Activated T-cell treated with anti-CD3 and anti-CD28 coated beads for 4 hours (primary cell): ENCODE data around the gene MAPKBP1.
"Not testable (repeated sequence)": the region's sequence is repeated elsewhere in the genome, so short reads cannot be mapped to it uniquely, and the experiment has no call there.

Experiments used
- DNase-seq: peaks from one replicate; pipeline ENCODE4 v3.0.0-alpha.2; 2020

Gene MAPKBP1

DNA sequence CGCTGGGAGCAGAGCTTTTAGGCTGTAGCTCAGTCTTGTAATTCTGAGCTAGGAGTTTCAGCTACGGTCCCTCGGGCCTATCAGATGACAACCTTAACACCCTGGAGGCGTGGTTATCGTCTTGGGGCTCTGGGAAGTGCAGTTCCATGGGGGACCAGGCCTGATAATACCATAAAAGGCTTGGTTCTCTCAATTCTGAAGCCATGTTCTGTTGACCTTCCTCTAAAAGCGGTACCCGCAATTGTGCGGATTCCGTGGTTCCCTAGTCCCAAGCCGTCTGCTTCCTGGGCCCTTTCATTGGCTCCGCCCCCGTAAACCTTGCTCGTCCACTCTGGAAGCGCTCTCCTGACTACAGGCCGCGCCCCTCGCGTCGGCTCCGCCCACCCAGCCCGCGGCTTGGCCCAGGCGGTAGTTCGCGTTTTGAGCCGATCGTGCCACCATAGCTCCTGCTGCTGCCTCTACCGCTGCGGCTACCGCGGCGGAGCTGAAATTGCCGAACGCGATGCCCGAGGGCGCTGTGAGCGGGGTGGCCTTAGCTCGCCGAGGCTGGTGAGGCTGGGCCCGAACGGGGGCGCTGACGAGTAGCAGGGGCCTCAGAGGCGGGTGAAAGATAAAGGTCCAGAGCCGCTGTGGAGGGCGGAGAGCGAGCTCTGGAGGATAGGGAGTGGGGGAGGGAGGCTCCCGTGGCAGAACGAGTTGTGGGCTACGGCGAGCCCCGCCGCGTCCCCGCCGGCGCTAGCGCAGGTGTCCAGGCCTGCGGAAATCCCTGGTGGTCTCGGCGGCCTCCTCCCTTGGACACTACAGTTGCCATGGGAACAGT, at the start of gene MAPKBP1:
Gene MAPKBP1 (plus strand): TSS at position 423 of the 820 bp plus-strand sequence. CDS start 792 bp downstream, outside the sequence.
- peak; percentile 91 for DNase-seq

DNA sequence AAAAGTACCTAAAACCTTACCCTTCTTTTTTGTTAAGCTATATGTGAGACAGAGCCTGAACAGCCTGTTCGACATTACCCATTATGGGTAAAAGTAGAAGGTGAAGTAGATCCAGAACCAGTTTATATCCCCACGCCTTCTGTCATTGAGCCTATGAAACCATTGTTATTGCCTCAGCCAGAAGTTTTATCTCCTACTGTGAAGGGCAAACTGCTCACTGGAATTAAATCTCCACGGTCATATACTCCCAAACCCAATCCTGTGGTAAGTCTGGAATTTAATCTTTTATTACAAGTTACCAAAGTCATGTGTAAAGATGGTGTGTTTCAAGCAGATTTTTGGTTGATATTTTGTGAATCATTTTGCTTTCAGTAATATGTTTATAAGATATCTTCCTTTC, 47.1 kb upstream of the MAPKBP1 start:
- no peak for DNase-seq

GRCh38 chr15:41728061-41728460, 46.2 kb upstream of the MAPKBP1 start:
- DNase-seq: not testable (repeated sequence)

DNA sequence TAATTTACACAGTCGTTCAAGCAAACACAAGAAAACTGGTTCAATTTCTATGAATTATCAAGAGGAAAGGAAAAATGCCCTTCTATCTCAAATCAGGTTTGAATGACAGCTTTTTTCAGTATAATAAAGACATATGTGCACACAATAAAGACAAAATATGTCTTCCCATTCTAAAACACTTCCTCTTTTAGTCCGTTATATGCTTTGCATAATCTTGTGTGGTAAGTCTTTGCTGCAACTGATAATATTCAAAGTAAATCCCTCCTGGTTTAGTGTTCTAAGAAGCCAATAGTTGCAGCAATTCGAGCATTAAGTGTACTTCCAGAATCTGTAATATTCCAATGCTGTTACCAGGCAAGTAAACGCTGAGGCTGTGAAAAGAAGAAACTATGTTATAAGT, 43.7 kb upstream of the MAPKBP1 start:
- DNase-seq: no peak

DNA sequence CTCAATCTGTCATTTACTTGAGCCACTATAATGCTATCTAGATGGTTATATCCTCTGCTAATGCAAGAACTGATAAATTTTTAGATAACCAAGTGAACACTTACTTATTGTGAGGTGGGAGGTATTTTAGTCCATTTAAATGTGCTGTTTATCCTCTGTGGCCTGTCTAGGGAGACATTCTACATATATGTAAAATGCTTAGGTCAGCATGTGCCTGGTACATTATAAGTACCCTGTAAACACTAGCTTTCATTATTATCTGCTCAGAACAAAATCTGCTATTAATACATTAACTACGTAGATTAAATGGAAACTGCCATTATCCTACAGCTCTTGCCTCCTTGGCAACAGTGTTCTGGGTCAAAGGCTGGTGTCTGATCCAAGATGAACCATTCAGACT, 41.8 kb upstream of the MAPKBP1 start:
- DNase-seq: no peak

DNA sequence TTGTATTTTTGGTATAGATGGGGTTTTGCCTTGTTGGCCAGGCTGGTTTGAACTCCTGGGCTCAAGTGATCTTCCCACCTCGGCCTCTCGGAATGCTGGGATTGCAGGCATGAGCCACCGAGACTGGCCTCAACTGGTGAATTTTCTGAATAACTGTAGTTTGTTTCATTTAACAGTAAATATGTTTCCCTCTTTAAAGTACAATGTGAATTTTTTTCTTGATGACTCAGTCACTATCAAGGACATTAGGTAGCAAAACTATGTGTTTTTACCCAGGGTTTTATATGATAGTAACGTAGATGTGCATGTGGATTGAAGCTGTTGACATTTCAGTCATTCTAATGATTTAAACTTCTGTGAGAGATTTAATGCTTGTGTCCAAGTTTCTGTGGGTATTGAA, 40.2 kb upstream of the MAPKBP1 start:
- DNase-seq: no peak

- DNase-seq: no peak
Observed at GRCh38 chr15:41735046-41735445, 39.2 kb upstream of the MAPKBP1 start.

- DNase-seq: not testable (repeated sequence)
Observed at GRCh38 chr15:41735492-41735891, 38.8 kb upstream of the MAPKBP1 start.

DNA sequence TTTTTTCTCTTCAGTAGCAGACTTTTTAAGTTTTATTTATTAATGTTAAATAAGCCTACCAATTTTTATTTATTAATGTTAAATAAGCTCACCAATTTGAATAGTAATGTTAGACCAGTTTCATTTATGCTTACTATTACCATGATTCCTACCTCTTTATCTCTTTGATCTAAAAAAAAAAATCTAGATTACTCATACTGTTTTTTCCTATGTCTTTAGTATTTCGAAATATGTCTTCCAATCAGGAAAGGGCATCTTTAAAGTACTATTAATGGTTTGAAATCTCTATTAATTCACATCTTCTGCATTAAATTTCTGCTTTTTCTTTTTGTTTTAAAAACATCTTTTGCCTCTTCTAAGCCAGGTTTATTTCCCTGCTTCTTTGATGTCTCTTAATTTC, 27.5 kb upstream of the MAPKBP1 start:
- no peak for DNase-seq

DNA sequence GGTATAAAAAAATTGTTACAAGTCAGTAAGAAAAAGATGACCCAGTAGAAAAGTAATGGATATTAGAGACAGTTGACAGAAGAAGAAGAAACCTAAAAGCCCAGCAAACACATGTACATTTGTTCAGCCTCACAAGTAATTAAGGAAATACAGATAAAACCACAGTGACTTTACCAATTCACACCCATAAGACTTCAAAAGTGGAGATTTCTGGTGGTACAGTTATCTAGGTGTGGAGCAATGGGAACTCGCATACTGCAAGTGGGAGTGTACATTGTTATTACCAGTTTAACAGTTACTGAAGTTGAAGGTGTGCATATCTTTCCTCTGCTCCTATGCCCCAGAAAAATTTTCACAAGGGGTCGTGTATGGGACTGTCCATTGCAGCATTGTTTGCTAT, 18.1 kb upstream of the MAPKBP1 start:
- DNase-seq: no peak

- DNase-seq: peak; percentile 39
Observed at GRCh38 chr15:41772720-41773331, 1.5 kb upstream of the MAPKBP1 start.

- no peak for DNase-seq
Observed at GRCh38 chr15:41773332-41773728, 954 bp upstream of the MAPKBP1 start.

DNA sequence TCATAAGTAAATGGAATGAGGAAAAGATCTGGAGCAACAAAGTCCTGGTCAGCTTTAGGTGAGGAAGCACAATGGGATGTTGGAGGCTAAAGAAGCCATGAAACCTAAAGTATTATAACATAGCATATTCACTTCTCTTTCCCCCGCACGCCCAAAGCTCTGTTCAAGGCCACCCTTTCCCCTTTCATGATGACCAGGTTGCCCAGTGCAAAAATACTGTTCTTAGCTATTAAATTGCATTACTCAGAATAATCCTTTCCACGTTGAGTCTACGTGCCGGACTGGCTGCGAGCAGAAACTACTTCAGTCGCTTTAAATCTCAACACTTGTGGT, 589 bp upstream of the MAPKBP1 start:
- DNase-seq: no peak

GRCh38 chr15:41774882-41775417, 666 bp downstream of the MAPKBP1 start:
- DNase-seq: no peak

DNA sequence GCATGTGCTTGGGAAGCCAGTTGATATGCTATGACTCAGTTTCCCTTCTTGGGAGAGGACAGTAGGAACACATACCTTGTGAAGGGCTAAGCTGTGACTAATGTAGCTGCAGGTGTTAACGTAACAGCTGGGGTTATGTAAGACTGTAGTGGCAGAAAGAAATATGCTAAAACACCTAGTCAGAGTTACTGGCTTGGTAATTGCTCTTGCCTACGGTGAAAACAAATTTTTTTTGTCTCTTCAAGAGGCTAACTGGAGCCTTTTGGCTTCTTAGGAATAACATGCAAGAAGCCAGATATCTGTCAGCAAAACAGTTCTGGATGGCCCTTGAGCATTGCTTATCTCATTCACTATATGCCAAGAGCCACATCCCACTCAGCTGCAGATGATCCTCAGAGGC, 1.4 kb downstream of the MAPKBP1 start:
- no peak for DNase-seq

DNA sequence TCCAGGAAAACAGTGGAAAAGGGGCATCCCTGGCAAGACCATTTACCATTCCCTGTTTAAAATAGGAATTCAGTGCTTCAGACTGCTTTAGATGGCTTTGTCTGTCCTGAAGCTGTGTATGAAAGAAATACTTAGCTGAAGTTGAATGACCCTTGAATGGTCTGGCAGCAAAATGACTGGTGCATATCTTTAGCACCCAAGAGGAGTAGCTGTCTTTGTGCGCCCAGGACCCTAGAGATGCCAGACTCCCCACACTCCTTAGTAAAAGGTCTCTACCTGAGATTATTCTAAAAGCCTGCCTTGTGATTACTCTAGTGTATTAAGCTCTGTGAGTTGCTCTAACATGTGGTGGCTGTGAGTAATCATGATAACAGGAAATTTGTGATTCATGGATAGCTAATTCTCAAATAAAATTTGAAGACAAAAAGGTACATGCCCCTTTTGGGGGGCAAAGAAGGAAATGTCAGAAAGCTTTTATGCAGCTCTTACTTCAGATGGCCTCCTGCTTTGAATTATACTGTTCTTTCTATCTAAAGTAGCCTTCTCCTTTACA, 3.2 kb downstream of the MAPKBP1 start:
- no peak for DNase-seq

DNA sequence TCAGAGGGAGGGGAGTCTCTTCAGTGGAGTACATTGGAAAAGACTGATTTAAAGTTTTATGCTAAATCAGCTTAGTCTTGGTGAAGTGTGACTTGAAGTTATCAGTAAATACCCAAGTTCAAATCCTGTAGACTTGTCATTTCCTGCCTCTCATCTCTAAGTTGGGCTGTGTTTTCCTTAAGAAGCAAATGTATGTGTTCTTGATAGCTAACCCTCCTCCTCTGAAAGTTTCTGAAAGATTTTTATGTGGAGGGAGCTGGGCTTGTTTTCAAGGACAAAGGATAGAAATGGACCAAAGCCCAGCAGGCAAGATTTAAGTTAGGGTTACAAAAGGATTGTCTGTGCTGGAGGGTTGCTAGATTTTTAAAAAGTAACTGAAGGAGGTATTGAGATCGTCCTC, 4.2 kb downstream of the MAPKBP1 start:
- DNase-seq: no peak

GRCh38 chr15:41779662-41780157, 5.4 kb downstream of the MAPKBP1 start:
- DNase-seq: no peak

GRCh38 chr15:41780266-41780665, 6.0 kb downstream of the MAPKBP1 start:
- no peak for DNase-seq

- DNase-seq: no peak
Observed at GRCh38 chr15:41780727-41781126, 6.4 kb downstream of the MAPKBP1 start.

DNA sequence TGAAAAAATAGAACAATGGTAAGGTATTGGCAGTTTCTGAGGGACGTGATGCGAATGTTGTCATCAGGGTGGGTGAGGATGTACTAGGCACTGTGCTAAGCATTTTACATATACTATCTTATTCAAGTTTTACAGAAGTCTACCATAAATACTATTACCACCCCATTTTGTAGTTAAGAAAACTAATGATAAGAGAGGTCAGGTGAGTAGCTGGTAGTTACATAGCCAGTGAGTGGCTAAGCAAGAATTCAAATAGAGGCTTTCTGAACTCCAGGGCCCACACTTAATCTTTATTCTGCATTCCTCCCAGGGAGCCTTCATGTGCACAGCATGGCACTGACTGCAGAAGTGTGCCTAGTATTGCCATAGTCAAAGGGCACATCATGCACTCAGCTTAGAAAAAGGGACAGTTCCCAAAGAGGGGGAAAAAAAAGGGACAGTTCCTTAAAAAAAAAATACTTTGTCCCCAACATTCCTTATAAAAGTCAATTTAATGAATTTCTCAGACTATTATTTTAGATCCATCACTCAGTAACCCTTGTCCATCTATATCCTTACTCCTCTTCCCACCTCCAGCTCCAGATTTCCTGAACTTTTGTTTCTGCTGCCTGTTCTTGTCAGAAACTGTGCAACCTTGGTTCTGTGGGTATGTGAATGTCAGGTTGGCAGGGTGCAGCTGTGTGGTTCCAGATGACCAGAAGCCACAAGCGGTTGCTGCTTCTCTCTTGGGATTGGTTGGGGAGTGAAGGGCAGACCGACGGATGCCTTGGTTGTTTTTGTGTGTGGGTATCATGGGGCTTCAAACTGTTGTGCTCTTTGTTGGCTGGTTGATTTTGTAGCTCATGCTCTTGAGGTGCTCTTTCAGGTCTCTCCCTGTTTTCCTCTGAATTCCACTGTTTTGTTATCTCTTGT, 8.3 kb downstream of the MAPKBP1 start:
- no peak for DNase-seq

- no peak for DNase-seq
Observed at GRCh38 chr15:41783296-41783695, 9.0 kb downstream of the MAPKBP1 start.

- no peak for DNase-seq
Observed at GRCh38 chr15:41788262-41788661, 14.0 kb downstream of the MAPKBP1 start.
